Measurements from ENCODE around the gene CEP170B. TPM values are rescaled to one million over a fixed set of nuclear protein-coding genes. Genes with fewer than 3 reads are reported as not detected.
A peak's percentile ranks its signal among the peaks of the same experiment; 100 is the strongest.

The CEP170B gene
- total and polyA plus RNA-seq, 2 of the 8 experiments (the other 6 are each of a cell fraction or from before 2014, with no cell fraction given) = 9.1 to 33.8 TPM

DNA sequence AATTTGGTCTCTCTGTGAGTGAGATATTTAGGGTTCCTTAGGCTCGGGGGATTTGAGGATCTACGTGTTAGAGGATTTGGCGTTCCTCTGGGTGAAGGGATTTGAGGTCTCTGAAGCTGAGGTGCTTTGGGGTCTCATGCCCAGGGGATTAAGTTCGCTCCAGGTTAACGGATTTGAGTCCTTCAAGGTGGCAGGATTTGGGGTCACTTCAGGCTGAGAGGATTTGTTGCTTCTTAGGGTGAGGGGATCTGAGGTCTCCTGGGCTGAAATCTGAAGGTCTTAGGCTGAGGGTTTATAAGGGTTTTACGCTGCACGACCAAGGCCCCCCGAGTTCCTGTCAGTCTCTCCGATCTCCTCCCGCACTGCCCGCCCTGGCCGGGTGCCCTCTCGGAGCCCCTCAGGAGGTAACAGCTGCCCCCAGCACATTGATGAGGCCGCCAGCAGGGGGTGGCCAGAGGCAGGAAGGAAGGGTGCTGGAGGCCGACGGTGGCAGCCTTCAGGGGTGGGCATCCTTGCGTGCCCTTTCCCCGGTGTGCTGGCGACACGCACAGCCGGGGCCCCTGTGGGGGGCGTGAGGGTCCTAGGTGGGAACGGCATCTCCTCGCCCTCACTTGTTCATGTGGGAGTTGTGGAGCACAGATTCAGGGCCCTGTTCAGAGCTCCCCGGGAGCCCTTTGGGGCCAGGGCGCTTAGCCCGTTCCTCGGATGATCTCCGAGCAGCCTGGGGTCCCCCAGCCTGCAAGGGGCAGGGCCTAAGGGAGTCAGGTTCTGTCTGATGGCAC is 14.3 kb downstream of the CEP170B start:
- Histone ChIP-seq H2BK12ac (ENCODE audit: low read depth, low read length) (no peak overlapping the region), H2BK120ac (replicated peaks; ENCODE audit: low read depth, low read length) (no peak overlapping the region), H4K5ac (ENCODE audit: insufficient read length, low read depth, low read length) (no peak overlapping the region), H4K8ac (ENCODE audit: extremely low read depth, insufficient read depth, low read length) (no peak overlapping the region), H3K4me1 (replicated peaks in 1 of 4; ENCODE audit: control insufficient read depth in 3 of 4, insufficient read depth in 4 of 4, low read length in 3 of 4) (peaks cover 0 to 19% (median 3%) of the 10 kb centered on the region in 4 experiments; a peak in 3 of 7 replicates), H3K4me2 (ENCODE audit: insufficient read depth in 1 of 2, low read depth in 2 of 2, low read length in 2 of 2) (no peak overlapping the region), H3K79me2 (ENCODE audit: control insufficient read depth in 1 of 2, insufficient read depth in 2 of 2, low read length in 2 of 2) (no peaks in the 10 kb centered on the region; a peak in 1 of 4 replicates), H3K23me2 (ENCODE audit: low read depth, low read length) (no peaks in the 10 kb centered on the region; the same call in 1 of the 2 replicates), H3K27me3 (replicated peaks in 1 of 4; ENCODE audit: control insufficient read depth in 3 of 4, extremely low read depth in 1 of 4, insufficient read depth in 3 of 4, low read length in 3 of 4) (no peaks in the 10 kb centered on the region), H3K14ac (ENCODE audit: insufficient read length) (no peak overlapping the region), H2BK5ac (ENCODE audit: low read depth, low read length) (no peak overlapping the region), H3K56ac (replicated peaks; ENCODE audit: insufficient read length, low read depth, low read length) (no peak overlapping the region), H2BK15ac (ENCODE audit: low read length) (no peak overlapping the region), H3K4me3 (ENCODE audit: extremely low read depth in 1 of 4, insufficient read depth in 2 of 4, low read depth in 3 of 4, low read length in 4 of 4) (no peak overlapping the region), H2AFZ (ENCODE audit: low read length) (no peak overlapping the region), H3K27ac (ENCODE audit: low read depth, low read length) (no peak overlapping the region), H3K9me3 (ENCODE audit: insufficient read depth in 2 of 2, low read depth in 1 of 2, low read length in 1 of 2) (no peaks in the 10 kb centered on the region), H3K36me3 (ENCODE audit: control insufficient read depth in 2 of 4, insufficient read depth in 4 of 4, low read length in 3 of 4) (peaks cover 0 to 16% (median 4%) of the 10 kb centered on the region in 4 experiments; a peak in 4 of 8 replicates), H2BK20ac (ENCODE audit: low read length) (no peak overlapping the region), H4K20me1 (replicated peaks in 1 of 2; ENCODE audit: control insufficient read depth in 1 of 2, insufficient read depth in 2 of 2, low read length in 2 of 2) (peaks cover 5 to 28% of the 10 kb centered on the region in 2 experiments), H3K79me1 (ENCODE audit: low read depth, low read length) (peaks cover 3% of the 10 kb centered on the region), H3K23ac (ENCODE audit: insufficient read length) (no peak overlapping the region), H3K4ac (replicated peaks; ENCODE audit: insufficient read length, low read depth, low read length) (no peak overlapping the region), H3K9ac (replicated peaks in 1 of 4; ENCODE audit: extremely low read depth in 1 of 4, low read depth in 3 of 4, low read length in 3 of 4) (no peak overlapping the region), H4K91ac (replicated peaks; ENCODE audit: insufficient read length, low read length) (no peak overlapping the region), H3K18ac (ENCODE audit: extremely low read depth, low read length) (no peak overlapping the region), H2AK5ac (ENCODE audit: low read depth, low read length) (no peak overlapping the region)
- WGBS, 2 experiments (ENCODE audit: extremely low coverage in 1 of 2, insufficient coverage in 1 of 2, insufficient read length in 1 of 2, insufficient replicate concordance in 2 of 2, low coverage in 1 of 2, low lambda C conversion rate in 2 of 2, missing lambda C conversion rate in 1 of 2) = 88% methylated on average over 29 of the region's 29 CpGs; no CpG with 5 or more reads in 1 of the 2 experiments
- FAIRE-seq (no peak), DNase-seq (ENCODE audit: low read depth in 1 of 2, low spot score in 2 of 2) (peak in 1 of 2 experiments; percentile 39)
- ChIA-PET POLR2A (ENCODE audit: partially characterized antibody) (interaction anchor here (1.1 to 1.2 kb wide), 2 partner anchors 23 to 35 kb away, joined by 4 read pairs; no protein-coding TSS in a partner anchor), CTCF (ENCODE audit: partially characterized antibody) (interaction anchor here (0.5 to 0.9 kb wide), 2 partner anchors 52 to 402 kb away, joined by 3 to 4 read pairs; no protein-coding TSS in a partner anchor)
- TF ChIP-seq BACH1 (IDR thresholded peaks at IDR 0.05; ENCODE audit: low read length) = no peak
- TF ChIP-seq KDM5A (IDR thresholded peaks at IDR 0.05; ENCODE audit: low read length) = no peak
- TF ChIP-seq USF2 (IDR thresholded peaks at IDR 0.05; ENCODE audit: low read length) = no peak
- no peak for TF ChIP-seq EGR1 (IDR thresholded peaks at IDR 0.05; ENCODE audit: borderline replicate concordance, low read depth, low read length)
- no peak for TF ChIP-seq CHD2 (IDR thresholded peaks at IDR 0.05; ENCODE audit: low read length)
- TF ChIP-seq JUND (IDR thresholded peaks at IDR 0.05; ENCODE audit: low read length) = no peak
- TF ChIP-seq POU5F1 (IDR thresholded peaks at IDR 0.05; ENCODE audit: low read depth, low read length) = no peak
- no peak for TF ChIP-seq EZH2 (IDR thresholded peaks at IDR 0.05; ENCODE audit: low read depth, low read length, severe bottlenecking)
- TF ChIP-seq CTCF (IDR thresholded peaks at IDR 0.05; ENCODE audit: control extremely low read depth in 1 of 3, insufficient read depth in 1 of 3, low read depth in 1 of 3, low read length in 3 of 3) = no peak

All from H1 (cell line).